HEK293 (cell line): ENCODE results near the gene FBXO9.
A peak's percentile ranks its signal among the peaks of the same experiment; 100 is the strongest.

Experiments used
- AEBP2 ChIP-seq: fragments of 450-650 bp; formaldehyde crosslinking; IDR thresholded peaks from 2 replicates; pipeline ENCODE4 v1.5.1; 2016; ENCODE audit warnings: missing biosample characterization, missing genetic modification characterization, borderline replicate concordance
- ATF2 ChIP-seq: fragments of 450-650 bp; formaldehyde crosslinking; IDR thresholded peaks from 2 replicates; pipeline ENCODE4 v1.5.1; 2016; ENCODE audit warnings: missing biosample characterization, missing genetic modification characterization, low read depth
- INSM2 ChIP-seq: fragments of 450-650 bp; formaldehyde crosslinking; IDR thresholded peaks from 2 replicates; pipeline ENCODE4 v1.5.1; 2016; ENCODE audit warnings: missing biosample characterization, missing genetic modification characterization
- KLF8 ChIP-seq: fragments of 450-650 bp; formaldehyde crosslinking; IDR thresholded peaks from 2 replicates; pipeline ENCODE4 v1.5.1; 2016; ENCODE audit warnings: missing biosample characterization, missing genetic modification characterization
- SALL2 ChIP-seq: fragments of 450-650 bp; formaldehyde crosslinking; IDR thresholded peaks from 2 replicates; pipeline ENCODE4 v1.5.0; 2017; ENCODE audit warnings: missing biosample characterization, mild to moderate bottlenecking, missing genetic modification characterization, borderline replicate concordance
- SP3 ChIP-seq: fragments of 450-650 bp; formaldehyde crosslinking; IDR thresholded peaks from 2 replicates; pipeline ENCODE4 v1.5.1; 2016; ENCODE audit warnings: missing biosample characterization, missing genetic modification characterization
- ZBTB10 ChIP-seq: fragments of 450-650 bp; formaldehyde crosslinking; IDR thresholded peaks from 2 replicates; pipeline ENCODE4 v1.5.1; 2016; ENCODE audit warnings: missing biosample characterization, missing genetic modification characterization
- ZBTB7A ChIP-seq: fragments of 450-650 bp; formaldehyde crosslinking; IDR thresholded peaks from 2 replicates; pipeline ENCODE4 v1.5.1; 2016; ENCODE audit warnings: low read depth, missing biosample characterization, missing genetic modification characterization
- ZEB2 ChIP-seq: fragments of 450-650 bp; formaldehyde crosslinking; IDR thresholded peaks from 2 replicates; pipeline ENCODE4 v1.5.1; 2016; ENCODE audit warnings: missing biosample characterization, missing genetic modification characterization
- ZNF121 ChIP-seq: fragments of 450-650 bp; formaldehyde crosslinking; IDR thresholded peaks from 2 replicates; pipeline ENCODE4 v1.5.1; 2016; ENCODE audit warnings: missing biosample characterization, missing genetic modification characterization
- ZNF174 ChIP-seq: fragments of 450-650 bp; formaldehyde crosslinking; IDR thresholded peaks from 2 replicates; pipeline ENCODE4 v1.5.0; 2017; ENCODE audit warnings: missing biosample characterization, mild to moderate bottlenecking, missing genetic modification characterization
- ZNF341 ChIP-seq: fragments of 450-650 bp; formaldehyde crosslinking; IDR thresholded peaks from 2 replicates; pipeline ENCODE4; 2016; ENCODE audit warnings: low read depth, missing biosample characterization, missing genetic modification characterization
- ZNF394 ChIP-seq: fragments of 450-650 bp; formaldehyde crosslinking; IDR thresholded peaks from 2 replicates; pipeline ENCODE4 v1.5.1; 2016; ENCODE audit warnings: missing biosample characterization, missing genetic modification characterization, mild to moderate bottlenecking, moderate library complexity, borderline replicate concordance
- ZNF433 ChIP-seq: fragments of 450-650 bp; formaldehyde crosslinking; IDR thresholded peaks from 2 replicates; pipeline ENCODE4 v1.5.1; 2016; ENCODE audit warnings: missing biosample characterization, missing genetic modification characterization, low read depth
- ZNF449 ChIP-seq: fragments of 450-650 bp; formaldehyde crosslinking; IDR thresholded peaks from 2 replicates; pipeline ENCODE4 v1.5.1; 2017; ENCODE audit warnings: missing biosample characterization, mild to moderate bottlenecking, missing genetic modification characterization, moderate library complexity
- ZNF501 ChIP-seq: fragments of 450-650 bp; formaldehyde crosslinking; IDR thresholded peaks from 2 replicates; pipeline ENCODE4 v1.5.1; 2016; ENCODE audit warnings: missing biosample characterization, missing genetic modification characterization
- ZNF580 ChIP-seq: fragments of 450-650 bp; formaldehyde crosslinking; IDR thresholded peaks from 2 replicates; pipeline ENCODE4 v1.5.1; 2016; ENCODE audit warnings: missing biosample characterization, missing genetic modification characterization
- ZNF600 ChIP-seq: fragments of 450-650 bp; formaldehyde crosslinking; IDR thresholded peaks from 2 replicates; pipeline ENCODE4 v1.5.1; 2016; ENCODE audit warnings: missing biosample characterization, missing genetic modification characterization
- ZNF610 ChIP-seq: fragments of 450-650 bp; formaldehyde crosslinking; IDR thresholded peaks from 2 replicates; pipeline ENCODE4 v1.5.1; 2016; ENCODE audit warnings: missing biosample characterization, missing genetic modification characterization, borderline replicate concordance
- ZNF777 ChIP-seq: fragments of 450-650 bp; formaldehyde crosslinking; IDR thresholded peaks from 2 replicates; pipeline ENCODE4 v1.5.1; 2017; ENCODE audit warnings: missing biosample characterization, missing genetic modification characterization, borderline replicate concordance
- ZNF843 ChIP-seq: fragments of 450-650 bp; formaldehyde crosslinking; IDR thresholded peaks from 2 replicates; pipeline ENCODE4 v1.5.1; 2016; ENCODE audit warnings: missing biosample characterization, missing genetic modification characterization
- ZSCAN30 ChIP-seq: fragments of 450-650 bp; IDR thresholded peaks from 2 replicates; pipeline ENCODE4 v1.5.1; 2018; ENCODE audit warnings: missing biosample characterization, mild to moderate bottlenecking, missing genetic modification characterization, moderate library complexity

The FBXO9 gene

GRCh38 chr6:53064726-53065265 is 408 bp upstream of the FBXO9 start (continued):
- no peak; the same call in 1 of the 2 replicates for TF ChIP-seq ZBTB10 (tag by site-specific recombination)
- no peak for TF ChIP-seq ATF2
- no peak for TF ChIP-seq ZNF394 (tag by site-specific recombination)
- TF ChIP-seq ZNF580 (tag by site-specific recombination): peak; percentile 22; the same call in 1 of the 2 replicates
- TF ChIP-seq ZNF174 (tag by site-specific recombination): 0 out of 2 replicates have a peak, but pooled peaks have one; percentile 35
- TF ChIP-seq ZNF777 (tag by site-specific recombination): no peak
- TF ChIP-seq ZNF433 (tag by site-specific recombination): no peak
- TF ChIP-seq ZNF121 (tag by site-specific recombination): no peak
- peak; percentile 55; the same call in 1 of the 2 replicates for TF ChIP-seq ZNF600 (tag by site-specific recombination)
- no peak for TF ChIP-seq AEBP2 (tag by site-specific recombination)
- TF ChIP-seq ZNF501 (tag by site-specific recombination): 0 out of 2 replicates have a peak, but pooled peaks have one; percentile 55
- TF ChIP-seq ZBTB7A (tag by site-specific recombination): 0 out of 2 replicates have a peak, but pooled peaks have one; percentile 20
- peak; percentile 98 for TF ChIP-seq ZNF449 (tag by site-specific recombination)
- 0 out of 2 replicates have a peak, but pooled peaks have one; percentile 30 for TF ChIP-seq KLF8 (tag by site-specific recombination)
- TF ChIP-seq SALL2 (tag by site-specific recombination): no peak
- peak; percentile 16; the same call in 1 of the 2 replicates for TF ChIP-seq ZNF610
- peak; percentile 43 for TF ChIP-seq SP3 (tag by site-specific recombination)
- 0 out of 2 replicates have a peak, but pooled peaks have one; percentile 15 for TF ChIP-seq ZEB2 (tag by site-specific recombination)
- TF ChIP-seq ZNF341 (tag by site-specific recombination): peak; percentile 10; the same call in 1 of the 2 replicates
- peak; percentile 42; the same call in 1 of the 2 replicates for TF ChIP-seq INSM2 (tag by site-specific recombination)
- peak; percentile 27; the same call in 1 of the 2 replicates for TF ChIP-seq ZNF843 (tag by site-specific recombination)
- TF ChIP-seq ZSCAN30 (tag by site-specific recombination): no peak
